ENCODE results near the gene GDNF. TPM values are rescaled to one million over a fixed set of nuclear protein-coding genes. Genes with fewer than 3 reads are reported as not detected.

Gene GDNF
- polyA plus RNA-seq, 1 experiment: 1.3 TPM

GRCh38 chr5:37807621-37808301 lies 32.1 kb downstream of the GDNF start:
- DNase-seq (ENCODE audit: low read depth): no peak
- Histone ChIP-seq H3K4me3 (ENCODE audit: low read depth, low read length) (no peak overlapping the region), H3K36me3 (ENCODE audit: control insufficient read depth, insufficient read depth, low read length) (no peaks in the 10 kb centered on the region), H3K27me3 (ENCODE audit: control insufficient read depth, insufficient read depth, low read length) (no peaks in the 10 kb centered on the region)
- ChIA-PET POLR2A (no interaction called here), CTCF (interaction anchor here (0.7 to 0.9 kb wide), 2 partner anchors 8 to 21 kb away, joined by 3 to 4 read pairs; no protein-coding TSS in a partner anchor)
- TF ChIP-seq CTCF (IDR thresholded peaks at IDR 0.05; ENCODE audit: insufficient read depth, low read depth, low read length): no peak

- CTCF ChIA-PET: no interaction called here
- H3K36me3 ChIP-seq (ENCODE audit: control insufficient read depth, insufficient read depth, low read length): no peaks in the 10 kb centered on the region
- POLR2A ChIA-PET: no interaction called here
- no peak overlapping the region for H3K4me3 ChIP-seq (ENCODE audit: low read depth, low read length)
- no peak for TF ChIP-seq CTCF (IDR thresholded peaks at IDR 0.05; ENCODE audit: insufficient read depth, low read depth, low read length)
- DNase-seq (ENCODE audit: low read depth): no peak
- H3K27me3 ChIP-seq (ENCODE audit: control insufficient read depth, insufficient read depth, low read length): no peaks in the 10 kb centered on the region
These were observed 32.8 kb downstream of the GDNF start for GRCh38 chr5:37807015-37807414.

GRCh38 chr5:37806476-37806875 lies 33.4 kb downstream of the GDNF start:
- H3K36me3 ChIP-seq (ENCODE audit: control insufficient read depth, insufficient read depth, low read length): no peaks in the 10 kb centered on the region
- DNase-seq (ENCODE audit: low read depth): no peak
- no peaks in the 10 kb centered on the region for H3K27me3 ChIP-seq (ENCODE audit: control insufficient read depth, insufficient read depth, low read length)
- no peak for TF ChIP-seq CTCF (IDR thresholded peaks at IDR 0.05; ENCODE audit: insufficient read depth, low read depth, low read length)
- POLR2A ChIA-PET: no interaction called here
- no peak overlapping the region for H3K4me3 ChIP-seq (ENCODE audit: low read depth, low read length)
- CTCF ChIA-PET: no interaction called here

- DNase-seq (ENCODE audit: low read depth): no peak
- Histone ChIP-seq H3K4me3 (ENCODE audit: low read depth, low read length) (no peak overlapping the region), H3K36me3 (ENCODE audit: control insufficient read depth, insufficient read depth, low read length) (no peaks in the 10 kb centered on the region), H3K27me3 (ENCODE audit: control insufficient read depth, insufficient read depth, low read length) (no peaks in the 10 kb centered on the region)
- CTCF ChIA-PET: no interaction called here
- no peak for TF ChIP-seq CTCF (IDR thresholded peaks at IDR 0.05; ENCODE audit: insufficient read depth, low read depth, low read length)
- POLR2A ChIA-PET: no interaction called here
These were observed 33.8 kb downstream of the GDNF start for GRCh38 chr5:37806016-37806415.

- Histone ChIP-seq H3K27me3 (ENCODE audit: control insufficient read depth, insufficient read depth, low read length) (no peaks in the 10 kb centered on the region), H3K36me3 (ENCODE audit: control insufficient read depth, insufficient read depth, low read length) (no peaks in the 10 kb centered on the region), H3K4me3 (ENCODE audit: low read depth, low read length) (no peak overlapping the region)
- no peak for DNase-seq (ENCODE audit: low read depth)
- CTCF ChIA-PET: no interaction called here
- no peak for TF ChIP-seq CTCF (IDR thresholded peaks at IDR 0.05; ENCODE audit: insufficient read depth, low read depth, low read length)
- POLR2A ChIA-PET: no interaction called here
These were observed 35.4 kb downstream of the GDNF start for GRCh38 chr5:37804401-37804800.
